Keratinocyte (primary cell): ENCODE results near the gene KIF2B. TPM values are rescaled to one million over a fixed set of nuclear protein-coding genes. Genes with fewer than 3 reads are reported as not detected.

Experiments
- DNase-seq: peaks from one replicate; pipeline ENCODE4 v3.0.0-alpha.2; 2011; ENCODE audit warnings: low read depth, missing footprints, low spot score
- FAIRE-seq: peaks from 2 replicates; lab custom pipeline; 2011; peaks lifted over from hg19 to GRCh38; lab: Jason Lieb, UNC
- H2AFZ ChIP-seq: 2 replicates; pipeline ENCODE4 v1.6.0; 2012; ENCODE audit warnings: low read length, control low read depth, inconsistent platforms; ENCODE audit not compliant: control insufficient read depth
- H3K27ac ChIP-seq: 2 replicates; pipeline ENCODE4 v1.5.1; 2011; ENCODE audit warnings: low read length; ENCODE audit not compliant: control insufficient read depth, insufficient read depth
- H3K27me3 ChIP-seq: 3 replicates; pipeline ENCODE4 v1.6.0; 2011; ENCODE audit warnings: low read length; ENCODE audit not compliant: control insufficient read depth, insufficient read depth; ENCODE audit errors: extremely low read depth
- H3K36me3 ChIP-seq, 2 experiments: 2 replicates in 1 of 2; 3 replicates in 1 of 2; pipeline ENCODE4 v1.5.1; 2011; ENCODE audit warnings: low read length in 2 of 2, mild to moderate bottlenecking in 1 of 2; ENCODE audit not compliant: control insufficient read depth in 2 of 2, insufficient read depth in 2 of 2; ENCODE audit errors: extremely low read depth in 1 of 2
- H3K4me1 ChIP-seq: 3 replicates; pipeline ENCODE4 v1.5.1; 2011; ENCODE audit warnings: low read length; ENCODE audit not compliant: control insufficient read depth, insufficient read depth; ENCODE audit errors: extremely low read depth
- H3K4me2 ChIP-seq: 3 replicates; pipeline ENCODE4 v1.6.0; 2011; ENCODE audit warnings: low read depth, low read length; ENCODE audit not compliant: control insufficient read depth, insufficient read depth; ENCODE audit errors: extremely low read depth
- H3K4me3 ChIP-seq, 3 experiments: fragments of 200-600 bp in 1 of 3; sonication (generic) in 1 of 3; 2 replicates in 2 of 3; 3 replicates in 1 of 3; pipeline ENCODE4 v1.5.1; 2011 to 2016; ENCODE audit warnings: low read length in 3 of 3, mild to moderate bottlenecking in 3 of 3, control low read depth in 2 of 3, inconsistent platforms in 1 of 3, low read depth in 1 of 3, mixed read lengths in 1 of 3, mixed run types in 1 of 3, moderate library complexity in 1 of 3; ENCODE audit not compliant: control insufficient read depth in 2 of 3, insufficient read depth in 2 of 3; ENCODE audit errors: extremely low read depth in 1 of 3
- H3K79me2 ChIP-seq: 2 replicates; pipeline ENCODE4 v1.6.0; 2012; ENCODE audit warnings: low read length; ENCODE audit not compliant: control insufficient read depth, insufficient read depth
- H3K9ac ChIP-seq: 3 replicates; pipeline ENCODE4 v1.6.0; 2011; ENCODE audit warnings: low read length; ENCODE audit not compliant: control insufficient read depth, insufficient read depth; ENCODE audit errors: extremely low read depth
- H3K9me1 ChIP-seq: 3 replicates; pipeline ENCODE4 v1.6.0; 2011; ENCODE audit warnings: low read length; ENCODE audit not compliant: control insufficient read depth, insufficient read depth; ENCODE audit errors: extremely low read depth
- H3K9me3 ChIP-seq: 2 replicates; pipeline ENCODE4 v1.5.1; 2012; ENCODE audit warnings: low read depth, low read length; ENCODE audit not compliant: control insufficient read depth
- H4K20me1 ChIP-seq: 3 replicates; pipeline ENCODE4 v1.6.0; 2011; ENCODE audit warnings: low read length; ENCODE audit not compliant: control insufficient read depth, insufficient read depth; ENCODE audit errors: extremely low read depth
- CTCF ChIP-seq, 3 experiments: IDR thresholded peaks in 1 of 3; conservative IDR thresholded peaks in 1 of 3; optimal IDR thresholded peaks in 1 of 3; 2 replicates in 2 of 3; 3 replicates in 1 of 3; pipeline versions ENCODE3 to v1.5.1; 2011; ENCODE audit warnings: low read length in 3 of 3, mild to moderate bottlenecking in 3 of 3, moderate library complexity in 2 of 3, control low read depth in 1 of 3, inconsistent platforms in 1 of 3; ENCODE audit not compliant: insufficient read depth in 2 of 3; ENCODE audit errors: extremely low read depth in 1 of 3
- EZH2 ChIP-seq: IDR thresholded peaks from one replicate; pipeline ENCODE4 v1.6.1; 2012; ENCODE audit warnings: inconsistent platforms, mild to moderate bottlenecking, low read length, moderate library complexity
- dilution Hi-C: fragments of 300-500 bp; cut with MboI; formaldehyde crosslinking; loops from one replicate; pipeline ENCODE4 v1.7.0; 2020; ENCODE audit warnings: low sequenced_read_pairs; ENCODE audit not compliant: extremely low pct_ligation_motif_present
- polyA plus RNA-seq, 5 experiments: library from polyadenylated mRNA; depleted of rRNA in 3 of 5; stranded (reverse) in 3 of 5; stranded (forward) in 1 of 5; unstranded in 1 of 5; fragments of >200 nt; gene quantifications; 1 replicate in 1 of 5; 2 replicates in 3 of 5; 3 replicates in 1 of 5; pipeline versions ENCODE4 v1.2.1 to v1.2.3, GENCODE V29; 2011 to 2012; ENCODE audit warnings: missing spikeins in 2 of 5, low read depth in 1 of 5, low replicate concordance in 1 of 5

The KIF2B gene
- polyA plus RNA-seq, 1 donor (not counting 4 experiments of a cell fraction or from before 2014, with no cell fraction given): not detected

GRCh38 chr17:53796642-53797041 lies 26.1 kb upstream of the KIF2B start:
- Histone ChIP-seq H3K9me3 (no peaks in the 10 kb centered on the region), H3K27ac (no peak overlapping the region), H3K4me2 (no peak overlapping the region), H3K36me3 (no peaks in the 10 kb centered on the region), H3K27me3 (no peaks in the 10 kb centered on the region), H3K9me1 (no peaks in the 10 kb centered on the region), H4K20me1 (no peaks in the 10 kb centered on the region), H3K79me2 (no peaks in the 10 kb centered on the region), H3K4me3 (no peak overlapping the region), H2AFZ (no peak overlapping the region), H3K9ac (no peak overlapping the region), H3K4me1 (no peaks in the 10 kb centered on the region)
- dilution Hi-C loops: no loop called here
- FAIRE-seq: no peak
- DNase-seq: no peak
- no peak for TF ChIP-seq EZH2
- no peak for TF ChIP-seq CTCF (optimal IDR thresholded peaks at IDR 0.05 in 1 of 3, IDR thresholded peaks at IDR 0.05 in 1 of 3, conservative IDR thresholded peaks at IDR 0.05 in 1 of 3; ENCODE audit: extremely low read depth in 1 of 3, insufficient read depth in 2 of 3, low read length in 3 of 3)

GRCh38 chr17:53797501-53797900 lies 25.2 kb upstream of the KIF2B start:
- no peak overlapping the region for H2AFZ ChIP-seq
- no peaks in the 10 kb centered on the region for H3K79me2 ChIP-seq
- dilution Hi-C loops: no loop called here
- H3K27ac ChIP-seq: no peak overlapping the region
- no peak for TF ChIP-seq EZH2
- TF ChIP-seq CTCF (optimal IDR thresholded peaks at IDR 0.05 in 1 of 3, IDR thresholded peaks at IDR 0.05 in 1 of 3, conservative IDR thresholded peaks at IDR 0.05 in 1 of 3; ENCODE audit: extremely low read depth in 1 of 3, insufficient read depth in 2 of 3, low read length in 3 of 3): no peak
- H3K4me3 ChIP-seq: no peak overlapping the region
- no peaks in the 10 kb centered on the region for H3K4me1 ChIP-seq
- H3K9ac ChIP-seq: no peak overlapping the region
- no peaks in the 10 kb centered on the region for H3K9me3 ChIP-seq
- no peak overlapping the region for H3K4me2 ChIP-seq
- FAIRE-seq (no peak), DNase-seq (no peak)
- H3K9me1 ChIP-seq: no peaks in the 10 kb centered on the region
- no peaks in the 10 kb centered on the region for H3K36me3 ChIP-seq
- H4K20me1 ChIP-seq: no peaks in the 10 kb centered on the region
- H3K27me3 ChIP-seq: no peaks in the 10 kb centered on the region
